GM12878 (cell line): ENCODE results near the gene COL15A1.

Source experiments
- CREM ChIP-seq: IDR thresholded peaks from 2 replicates; pipeline ENCODE4 v1.6.1; 2014; ENCODE audit warnings: antibody characterized with exemption, low read depth
- CTCF ChIP-seq, 3 experiments: IDR thresholded peaks in 2 of 3; conservative IDR thresholded peaks in 1 of 3; 2 replicates each; pipeline ENCODE4 v1.5.1; 2011; ENCODE audit warnings: low read depth in 3 of 3, low read length in 3 of 3, mild to moderate bottlenecking in 3 of 3, control low read depth in 2 of 3, moderate library complexity in 2 of 3, inconsistent platforms in 1 of 3, mixed read lengths in 1 of 3; ENCODE audit not compliant: control insufficient read depth in 2 of 3, insufficient read depth in 1 of 3; ENCODE audit errors: extremely low read depth in 1 of 3
- NRF1 ChIP-seq: conservative IDR thresholded peaks from 2 replicates; pipeline ENCODE4 v1.6.1; 2011; ENCODE audit warnings: mild to moderate bottlenecking, low read depth, low read length, improper control_type of control experiment
- POLR2A ChIP-seq: IDR thresholded peaks from 2 replicates; pipeline ENCODE4 v1.6.1; 2011; ENCODE audit warnings: low read depth, mild to moderate bottlenecking, low read length
- POLR2AphosphoS5 ChIP-seq: IDR thresholded peaks from 2 replicates; pipeline ENCODE4 v1.6.1; 2011; ENCODE audit warnings: mild to moderate bottlenecking, low read length, inconsistent platforms
- RAD21 ChIP-seq: IDR thresholded peaks from 2 replicates; pipeline ENCODE4 v1.6.1; 2011; ENCODE audit warnings: mild to moderate bottlenecking, low read depth, low read length, moderate library complexity; ENCODE audit not compliant: insufficient read depth
- SUZ12 ChIP-seq: fragments of 200-600 bp; sonication (generic); IDR thresholded peaks from one replicate; pipeline ENCODE4 v1.6.1; 2018; ENCODE audit warnings: antibody characterized with exemption, mild to moderate bottlenecking; ENCODE audit not compliant: unreplicated experiment
- ZBTB11 ChIP-seq: fragments of 450-650 bp; formaldehyde crosslinking; IDR thresholded peaks from 2 replicates; pipeline ENCODE4 v1.5.0; 2022; ENCODE audit warnings: mild to moderate bottlenecking, missing genetic modification characterization

GRCh38 chr9:99008203-99008602 is 64.5 kb downstream of the COL15A1 start:
- TF ChIP-seq RAD21: no peak
- TF ChIP-seq POLR2A: no peak
- TF ChIP-seq CTCF (IDR thresholded peaks at IDR 0.05 in 2 of 3, conservative IDR thresholded peaks at IDR 0.05 in 1 of 3; ENCODE audit: control insufficient read depth in 2 of 3, extremely low read depth in 1 of 3, insufficient read depth in 1 of 3, low read depth in 3 of 3, low read length in 3 of 3): no peak
- TF ChIP-seq CREM: no peak
- TF ChIP-seq POLR2AphosphoS5: no peak
- TF ChIP-seq NRF1: no peak
- no peak for TF ChIP-seq ZBTB11 (CRISPR knock-in tag)
- no peak for TF ChIP-seq SUZ12
